HG03460 (cell line): Measurements from ENCODE around the gene AKIP1.
A peak's percentile ranks its signal among the peaks of the same experiment; 100 is the strongest.
"Not testable (repeated sequence)": the region's sequence is repeated elsewhere in the genome, so short reads cannot be mapped to it uniquely, and the experiment has no call there.

Experiments used
- ATAC-seq: cut with Tn5 transposase; IDR thresholded peaks from one replicate; pipeline ENCODE4 v1.9.1; 2021; ENCODE audit not compliant: unreplicated experiment

AKIP1 gene

GRCh38 chr11:8911029-8911823 is at the start of gene AKIP1:
Gene AKIP1 (plus strand): TSS chr11:8911189. CDS start chr11:8911450, 261 bp downstream.
- peak; percentile 72 for ATAC-seq

- ATAC-seq, result no peak
Observed at GRCh38 chr11:8863838-8864237, 47.2 kb upstream of the AKIP1 start.

DNA sequence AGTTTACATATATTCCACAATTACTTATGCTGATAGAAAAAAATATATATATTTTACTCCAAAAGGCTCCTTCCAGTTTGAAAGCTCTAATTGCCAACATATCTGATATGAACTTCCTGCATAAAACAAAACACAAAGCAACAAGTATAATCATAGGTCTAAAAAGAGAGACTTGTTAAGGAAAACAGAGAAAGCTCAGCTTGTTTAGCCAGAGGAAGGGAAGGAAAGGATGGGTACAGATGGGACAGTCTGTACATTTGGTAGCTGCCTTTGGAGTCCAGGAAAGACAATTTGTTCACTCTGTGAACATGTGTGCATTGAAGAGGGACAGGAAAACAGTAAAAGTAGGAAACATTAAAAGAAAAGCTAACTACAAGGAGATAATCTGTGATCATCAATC is 45.7 kb upstream of the AKIP1 start:
- no peak for ATAC-seq

DNA sequence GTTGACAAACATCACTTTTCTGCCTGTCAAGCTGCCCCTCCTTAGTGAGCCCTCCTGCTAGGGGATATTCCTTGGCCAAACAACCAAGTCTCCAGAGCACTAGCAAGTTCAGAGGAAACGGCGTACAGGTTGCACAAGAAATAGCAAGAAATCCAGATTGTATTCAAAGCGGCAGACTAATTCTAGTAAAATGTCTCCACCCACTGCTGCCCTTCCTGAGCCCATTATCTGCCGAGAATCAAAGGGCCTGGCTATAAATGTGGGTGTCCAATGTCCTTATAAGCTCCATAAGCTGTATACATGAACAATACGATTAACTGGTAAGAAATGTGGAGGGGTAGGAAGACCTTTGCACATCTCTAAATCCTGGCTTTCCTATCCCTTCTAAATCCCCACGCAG is 44.0 kb upstream of the AKIP1 start:
- no peak for ATAC-seq

GRCh38 chr11:8867931-8868631 is 42.9 kb upstream of the AKIP1 start:
- ATAC-seq, result no peak

DNA sequence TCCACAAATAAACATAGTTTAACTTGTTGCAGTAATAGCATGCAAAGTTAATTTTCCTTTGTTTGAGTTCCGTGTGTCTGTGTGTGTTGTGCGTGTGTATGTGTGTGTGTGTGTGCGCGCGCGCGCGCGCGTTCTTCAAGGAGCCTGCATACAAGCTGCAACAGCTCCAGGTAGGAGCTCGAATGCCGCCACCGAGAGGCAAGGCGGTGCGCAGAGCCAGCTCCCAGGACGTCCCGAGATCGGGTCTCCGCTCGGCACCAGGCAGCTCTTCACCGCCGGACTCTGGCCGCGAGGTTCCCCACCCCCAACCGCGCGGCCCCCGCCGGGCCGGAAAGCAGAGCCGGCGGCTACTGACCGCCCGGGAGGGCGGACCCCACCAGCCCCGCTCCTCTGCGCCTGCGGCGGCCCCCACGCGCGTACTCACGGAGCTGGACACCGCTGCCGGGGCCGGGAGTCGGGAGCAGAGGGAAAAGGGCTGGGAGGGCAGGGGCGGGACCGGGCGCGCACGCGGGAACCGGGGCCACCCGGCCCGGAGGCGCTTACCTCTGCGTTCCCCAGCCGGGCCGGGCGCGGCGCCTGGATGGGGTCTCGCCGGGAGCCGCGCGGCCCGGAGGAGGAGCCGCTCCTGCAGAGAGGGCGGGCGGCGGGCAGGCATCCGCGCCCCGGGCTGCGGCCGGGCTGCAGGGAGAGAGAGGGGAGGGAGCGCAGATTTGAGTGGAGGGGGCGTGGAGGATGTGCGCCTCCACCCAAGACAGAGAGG is 40.4 kb upstream of the AKIP1 start:
- no peak for ATAC-seq

DNA sequence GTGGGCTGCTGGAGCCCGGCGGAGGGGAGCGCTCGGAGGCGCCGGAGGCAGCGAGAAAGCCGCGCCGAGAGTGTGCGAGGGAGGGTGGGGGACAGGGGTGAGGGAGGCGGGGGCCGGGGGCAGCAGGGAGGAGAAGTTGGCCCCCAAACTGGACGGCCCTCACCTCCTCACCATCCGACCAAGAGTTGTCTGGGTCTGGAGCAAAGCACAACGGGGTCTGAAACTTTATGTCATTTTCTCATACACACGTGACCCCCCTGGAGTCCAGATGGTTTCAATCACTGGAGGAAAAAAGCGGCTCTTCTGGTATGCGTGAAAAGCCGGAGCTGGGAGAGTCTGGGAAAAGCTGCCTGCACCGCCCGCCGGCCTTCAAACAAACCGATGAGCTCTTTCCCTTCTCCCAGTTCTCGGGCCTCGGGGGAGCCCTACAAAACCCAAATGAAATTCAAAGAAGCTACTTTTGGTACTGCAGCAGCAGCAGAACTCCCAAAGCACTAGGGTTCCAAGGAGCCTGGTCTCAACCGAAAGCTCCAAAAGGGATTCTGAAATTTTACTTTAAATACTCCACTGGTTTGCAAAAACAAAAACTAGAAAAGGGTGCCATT is 39.7 kb upstream of the AKIP1 start:
- ATAC-seq, result no peak

DNA sequence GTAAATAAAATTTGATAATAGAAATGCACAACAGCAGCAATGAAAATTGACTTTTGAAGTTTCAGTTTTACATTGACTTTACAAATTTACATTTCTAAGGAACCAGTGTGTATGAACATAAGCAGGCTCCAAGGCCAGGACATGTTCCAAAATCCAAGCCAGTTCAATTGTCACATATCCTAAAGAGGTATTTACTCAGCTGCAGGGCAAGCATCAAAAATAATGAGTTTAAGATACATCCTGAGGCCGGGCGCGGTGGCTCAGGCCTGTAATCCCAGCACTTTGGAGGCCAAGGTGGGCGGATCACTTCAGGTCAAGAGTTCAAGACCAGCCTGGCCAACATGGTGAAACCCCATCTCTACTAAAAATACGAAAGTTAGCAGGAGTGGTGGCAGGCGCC is 39.0 kb upstream of the AKIP1 start:
- ATAC-seq, result no peak

- no peak for ATAC-seq
Observed at GRCh38 chr11:8873741-8874405, 37.1 kb upstream of the AKIP1 start.

DNA sequence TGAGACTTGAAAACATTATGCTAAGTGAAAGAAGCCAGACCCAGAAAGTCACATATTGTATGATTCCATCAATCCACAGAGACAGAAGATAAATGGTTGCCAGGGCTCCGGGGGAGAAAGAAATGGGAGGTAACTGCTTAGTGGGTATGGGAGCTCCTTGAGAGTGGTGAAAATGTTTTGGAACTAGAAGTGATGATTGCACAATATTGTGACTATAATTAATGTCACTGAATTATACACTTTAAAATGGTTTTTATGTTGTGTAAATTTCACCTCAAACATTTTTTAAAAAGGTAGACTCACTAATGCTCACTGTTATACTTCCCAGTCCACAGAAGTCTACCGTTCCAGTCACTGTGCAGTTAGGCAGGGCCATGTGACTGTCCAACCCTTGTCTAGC is 32.2 kb upstream of the AKIP1 start:
- no peak for ATAC-seq

DNA sequence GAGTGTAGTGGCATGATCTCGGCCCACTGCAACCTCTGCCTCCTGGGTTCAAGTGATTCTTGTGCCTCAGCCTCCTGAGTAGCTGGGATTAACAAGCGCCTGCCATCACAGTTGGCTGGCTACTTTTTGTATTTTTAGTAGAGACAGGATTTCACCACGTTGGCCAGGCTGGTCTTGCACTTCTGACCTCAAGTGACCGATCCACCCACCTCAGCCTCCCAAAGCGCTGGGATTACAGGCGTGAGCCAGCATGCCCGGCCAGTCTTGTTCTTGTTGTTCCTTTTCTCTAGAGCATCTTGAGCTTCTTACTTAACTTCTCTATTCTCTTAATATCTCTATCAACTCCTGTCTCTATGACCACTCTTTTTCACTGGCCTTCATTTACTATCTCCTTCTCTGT is 29.4 kb upstream of the AKIP1 start:
- not testable (repeated sequence) for ATAC-seq

- ATAC-seq, result no peak
Observed at GRCh38 chr11:8886322-8886721, 24.7 kb upstream of the AKIP1 start.

- not testable (repeated sequence) for ATAC-seq
Observed at GRCh38 chr11:8891185-8891584, 19.8 kb upstream of the AKIP1 start.

DNA sequence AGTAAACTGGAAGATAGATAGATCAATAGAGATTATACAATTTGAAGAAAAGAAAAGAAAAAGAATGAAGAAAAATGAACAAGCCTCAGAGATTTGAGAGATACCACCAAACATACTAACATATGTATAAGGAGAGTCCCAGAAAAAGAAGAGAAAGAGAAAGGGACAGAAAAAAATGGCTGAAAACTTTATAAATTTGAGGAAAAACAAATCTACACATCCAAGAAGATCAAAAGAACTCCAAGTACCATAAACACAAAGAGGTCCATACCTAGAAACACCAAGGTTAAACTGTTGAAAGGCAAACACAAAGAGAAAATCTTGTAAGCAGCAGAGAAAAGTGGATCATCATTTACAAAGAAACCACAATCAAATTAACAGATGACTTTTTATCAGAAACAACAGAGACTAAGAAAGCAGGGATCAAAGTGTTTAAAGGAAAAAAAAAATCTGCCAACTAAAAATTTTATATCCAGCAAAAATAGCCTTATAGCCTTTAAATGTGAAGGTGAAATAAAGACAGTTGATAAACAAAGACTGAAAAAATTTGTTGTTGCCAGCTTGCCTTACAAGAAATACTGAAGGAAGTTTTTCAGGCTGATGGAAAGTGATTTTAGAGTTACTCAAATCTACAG is 11.8 kb upstream of the AKIP1 start:
- ATAC-seq, result no peak

GRCh38 chr11:8905528-8906165 is 5.3 kb upstream of the AKIP1 start:
- ATAC-seq, result no peak

DNA sequence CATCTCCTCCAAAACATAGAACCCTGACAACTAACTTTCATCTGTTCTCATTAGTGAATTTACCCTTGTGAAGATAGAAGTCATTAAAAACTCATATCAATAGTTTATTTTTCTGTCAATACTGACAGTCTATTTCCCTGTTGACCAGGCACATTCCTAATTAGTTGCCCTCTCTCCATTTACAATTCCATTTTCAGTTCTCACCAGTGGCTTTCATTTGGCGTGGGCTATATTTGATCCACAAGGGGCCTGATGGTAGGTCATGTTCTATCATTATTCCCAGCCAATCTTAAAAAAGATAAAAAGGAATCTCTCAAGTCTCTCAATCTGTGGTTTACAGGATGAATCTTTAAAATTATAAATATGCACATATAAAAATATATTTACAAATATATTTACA is 3.9 kb upstream of the AKIP1 start:
- ATAC-seq, result no peak

- no peak for ATAC-seq
Observed at GRCh38 chr11:8908099-8908498, 2.9 kb upstream of the AKIP1 start.

DNA sequence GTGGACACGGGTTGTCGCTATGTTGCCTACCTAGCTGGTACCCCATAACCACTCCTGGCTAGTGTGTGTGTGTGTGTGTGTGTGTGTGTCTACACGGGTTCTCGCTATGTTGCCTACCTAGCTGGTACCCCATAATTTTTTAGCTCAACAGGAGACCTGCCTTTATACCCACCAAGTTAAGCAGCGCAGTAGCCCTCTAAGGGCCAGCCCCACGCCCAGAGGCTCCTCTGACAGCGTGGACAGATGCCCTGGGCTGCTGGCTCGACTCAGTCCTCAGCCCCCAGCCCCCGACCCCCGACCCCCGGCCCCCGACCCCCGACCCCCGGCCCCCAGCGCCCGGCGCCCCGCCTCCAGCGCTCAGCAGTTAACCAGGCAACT is 351 bp upstream of the AKIP1 start:
- peak; percentile 9 for ATAC-seq

GRCh38 chr11:8913961-8914660 is 3.1 kb downstream of the AKIP1 start:
- ATAC-seq, result no peak
